ENCODE measurements around the gene GHRH.

Gene GHRH

GRCh38 chr20:37228082-37228481 is 33.5 kb downstream of the GHRH start:
- H3K4me3 ChIP-seq (ENCODE audit: low read depth, low read length), result no peak overlapping the region
- TF ChIP-seq POLR2A (IDR thresholded peaks at IDR 0.05; ENCODE audit: extremely low read depth, insufficient read length) (no peak), MAX (IDR thresholded peaks at IDR 0.05; ENCODE audit: low read depth, low read length) (no peak), MYC (IDR thresholded peaks at IDR 0.05; ENCODE audit: low read depth, low read length) (no peak)
- TF ChIP-seq, protein P1, sequence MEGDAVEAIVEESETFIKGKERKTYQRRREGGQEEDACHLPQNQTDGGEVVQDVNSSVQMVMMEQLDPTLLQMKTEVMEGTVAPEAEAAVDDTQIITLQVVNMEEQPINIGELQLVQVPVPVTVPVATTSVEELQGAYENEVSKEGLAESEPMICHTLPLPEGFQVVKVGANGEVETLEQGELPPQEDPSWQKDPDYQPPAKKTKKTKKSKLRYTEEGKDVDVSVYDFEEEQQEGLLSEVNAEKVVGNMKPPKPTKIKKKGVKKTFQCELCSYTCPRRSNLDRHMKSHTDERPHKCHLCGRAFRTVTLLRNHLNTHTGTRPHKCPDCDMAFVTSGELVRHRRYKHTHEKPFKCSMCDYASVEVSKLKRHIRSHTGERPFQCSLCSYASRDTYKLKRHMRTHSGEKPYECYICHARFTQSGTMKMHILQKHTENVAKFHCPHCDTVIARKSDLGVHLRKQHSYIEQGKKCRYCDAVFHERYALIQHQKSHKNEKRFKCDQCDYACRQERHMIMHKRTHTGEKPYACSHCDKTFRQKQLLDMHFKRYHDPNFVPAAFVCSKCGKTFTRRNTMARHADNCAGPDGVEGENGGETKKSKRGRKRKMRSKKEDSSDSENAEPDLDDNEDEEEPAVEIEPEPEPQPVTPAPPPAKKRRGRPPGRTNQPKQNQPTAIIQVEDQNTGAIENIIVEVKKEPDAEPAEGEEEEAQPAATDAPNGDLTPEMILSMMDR (IDR thresholded peaks at IDR 0.05; ENCODE audit: low read depth, low read length), result no peak
- DNase-seq (ENCODE audit: low read depth), result no peak

DNA sequence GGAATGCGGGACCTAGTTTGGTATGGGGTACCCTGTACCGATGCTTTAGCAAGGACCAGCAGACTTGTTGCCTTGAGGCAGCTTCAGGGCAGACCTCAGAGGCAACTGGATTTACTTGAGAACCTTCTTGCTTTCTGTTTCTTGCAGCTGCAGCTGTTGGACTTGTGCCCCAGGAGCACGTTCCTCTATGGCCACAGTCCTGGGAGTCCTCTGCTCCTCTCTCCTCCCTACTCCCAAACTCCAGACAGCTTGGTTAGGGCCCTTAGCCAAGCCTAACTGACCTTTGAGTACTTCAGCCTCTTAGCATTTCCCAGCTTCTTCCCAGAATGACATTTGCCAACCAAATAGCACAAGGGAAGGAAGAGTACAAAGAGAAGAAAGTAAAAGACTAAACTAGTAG is 34.7 kb downstream of the GHRH start:
- no peak for TF ChIP-seq MAX (IDR thresholded peaks at IDR 0.05; ENCODE audit: low read depth, low read length)
- no peak for DNase-seq (ENCODE audit: low read depth)
- no peak overlapping the region for H3K4me3 ChIP-seq (ENCODE audit: low read depth, low read length)

- no peak overlapping the region for H3K4me3 ChIP-seq (ENCODE audit: low read depth, low read length)
- TF ChIP-seq, protein P1 (IDR thresholded peaks at IDR 0.05; ENCODE audit: low read depth, low read length), result no peak
- no peak for TF ChIP-seq MAX (IDR thresholded peaks at IDR 0.05; ENCODE audit: low read depth, low read length)
- DNase-seq (ENCODE audit: low read depth), result no peak
Measured at GRCh38 chr20:37225146-37225545, 36.5 kb downstream of the GHRH start.

DNA sequence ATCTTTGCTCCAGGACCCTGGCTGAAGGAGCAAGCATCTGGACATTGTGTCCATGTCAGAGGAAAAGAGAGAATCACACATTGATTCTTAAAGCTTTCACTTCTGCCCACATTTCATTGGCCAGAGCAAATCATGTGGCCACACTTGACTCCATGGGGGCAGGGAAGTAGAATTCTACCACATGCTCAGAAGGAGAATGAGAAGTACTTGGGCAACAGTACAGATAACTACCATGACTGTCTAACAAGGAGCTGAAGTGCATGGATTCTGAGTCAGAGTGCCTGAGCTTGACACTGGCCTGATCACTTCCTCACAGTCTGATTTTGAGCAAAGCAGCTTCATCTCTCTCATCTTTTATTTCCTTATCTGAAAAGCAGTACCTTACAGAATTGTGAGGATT is 38.6 kb downstream of the GHRH start:
- no peak overlapping the region for H3K4me3 ChIP-seq (ENCODE audit: low read depth, low read length)
- TF ChIP-seq, protein P1 (IDR thresholded peaks at IDR 0.05; ENCODE audit: low read depth, low read length), result no peak
- peak; percentile 95 for TF ChIP-seq MAX (IDR thresholded peaks at IDR 0.05; ENCODE audit: low read depth, low read length)
- TF ChIP-seq MYC (IDR thresholded peaks at IDR 0.05; ENCODE audit: low read depth, low read length), result peak; percentile 93
- TF ChIP-seq POLR2A (IDR thresholded peaks at IDR 0.05; ENCODE audit: extremely low read depth, insufficient read length), result no peak
- peak; percentile 84 for DNase-seq (ENCODE audit: low read depth)

DNA sequence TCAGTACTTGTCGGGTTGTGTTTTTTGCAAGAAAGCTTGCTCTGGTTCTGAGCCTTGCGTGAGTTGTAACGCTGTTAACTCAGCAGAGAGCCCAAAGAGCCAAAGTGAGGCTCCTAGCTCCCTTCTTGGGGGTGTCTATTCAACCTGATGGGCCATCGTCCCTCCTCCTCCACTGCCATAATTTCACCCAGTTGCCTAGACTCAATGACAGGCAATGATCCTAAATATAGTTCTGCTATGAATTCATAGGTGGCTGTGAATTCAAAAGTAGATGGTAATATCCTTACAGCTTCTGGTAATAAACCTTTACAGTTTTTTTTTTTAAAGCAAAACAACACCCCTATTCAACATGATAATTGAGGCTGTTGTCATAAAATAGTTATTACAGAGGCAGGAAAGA is 39.5 kb downstream of the GHRH start:
- no peak for DNase-seq (ENCODE audit: low read depth)
- TF ChIP-seq POLR2A (IDR thresholded peaks at IDR 0.05; ENCODE audit: extremely low read depth, insufficient read length) (no peak), MAX (IDR thresholded peaks at IDR 0.05; ENCODE audit: low read depth, low read length) (no peak), MYC (IDR thresholded peaks at IDR 0.05; ENCODE audit: low read depth, low read length) (no peak)
- TF ChIP-seq, protein P1 (IDR thresholded peaks at IDR 0.05; ENCODE audit: low read depth, low read length), result no peak
- no peak overlapping the region for H3K4me3 ChIP-seq (ENCODE audit: low read depth, low read length)

- DNase-seq (ENCODE audit: low read depth), result no peak
- TF ChIP-seq POLR2A (IDR thresholded peaks at IDR 0.05; ENCODE audit: extremely low read depth, insufficient read length), result no peak
- TF ChIP-seq MYC (IDR thresholded peaks at IDR 0.05; ENCODE audit: low read depth, low read length), result no peak
- TF ChIP-seq, protein P1 (IDR thresholded peaks at IDR 0.05; ENCODE audit: low read depth, low read length), result no peak
- no peak for TF ChIP-seq MAX (IDR thresholded peaks at IDR 0.05; ENCODE audit: low read depth, low read length)
- H3K4me3 ChIP-seq (ENCODE audit: low read depth, low read length), result no peak overlapping the region
Measured at GRCh38 chr20:37220731-37221130, 40.9 kb downstream of the GHRH start.
